ENCODE measurements around the gene DSCAML1.

Gene DSCAML1

GRCh38 chr11:117488996-117489952 is 307.7 kb downstream of the DSCAML1 start:
- no peak for DNase-seq

DNA sequence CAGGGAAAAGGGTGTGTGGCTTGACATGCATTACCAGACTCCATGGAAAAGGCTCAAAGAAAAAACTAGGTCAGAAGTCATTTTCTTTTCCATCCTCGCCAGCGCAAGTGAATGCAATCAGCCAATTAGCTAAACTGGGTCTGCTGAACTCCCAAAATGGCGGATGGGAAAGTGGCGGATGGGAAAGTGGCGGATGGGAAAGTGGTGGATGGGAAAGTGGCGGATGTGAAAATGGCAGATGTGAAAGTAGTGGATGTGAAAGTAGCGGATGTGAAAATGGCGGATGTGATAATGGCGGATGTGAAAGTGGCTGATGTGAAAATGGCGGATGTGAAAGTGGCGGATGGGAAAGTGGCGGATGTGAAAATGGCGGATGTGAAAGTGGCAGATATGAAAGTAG is 311.0 kb downstream of the DSCAML1 start:
- no peak for DNase-seq

DNA sequence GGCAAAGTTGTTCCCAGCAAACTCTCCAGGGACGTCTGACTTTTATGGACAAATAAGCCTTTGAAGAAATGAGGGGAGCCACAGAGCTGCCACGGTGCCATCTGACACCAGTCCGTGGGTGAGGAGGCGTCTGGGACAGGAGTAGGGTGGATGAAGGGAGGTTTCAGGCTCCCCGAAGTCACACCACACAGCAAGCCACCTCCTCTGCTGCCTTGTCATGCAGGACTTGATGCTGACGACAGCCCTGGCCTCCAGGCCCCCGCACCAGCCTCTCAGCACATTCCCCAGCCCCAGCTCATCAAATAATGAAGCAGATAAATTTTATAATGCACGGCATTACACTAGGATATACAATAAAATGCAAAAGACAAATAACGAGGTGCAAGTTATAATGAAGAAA is 312.9 kb downstream of the DSCAML1 start:
- no peak for DNase-seq

DNA sequence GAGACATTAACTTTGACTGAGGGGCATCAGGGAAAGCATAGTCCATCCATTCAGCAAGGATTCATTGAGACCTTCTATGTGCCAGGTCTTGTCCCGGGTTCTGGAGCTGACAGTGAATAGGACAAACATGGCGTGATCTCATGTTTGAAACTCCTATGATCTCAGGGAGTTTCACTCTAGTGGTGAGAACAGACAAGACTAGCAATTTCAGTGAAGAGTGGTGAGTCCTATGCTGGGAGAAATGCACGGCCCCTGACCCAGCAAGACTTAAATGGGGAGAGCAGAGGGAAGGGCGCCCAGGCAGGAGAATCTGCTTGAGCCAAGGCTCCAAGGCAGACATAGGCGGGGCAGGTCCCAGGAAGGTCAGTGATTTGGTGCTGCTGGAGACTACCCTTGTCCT is 313.6 kb downstream of the DSCAML1 start:
- no peak for DNase-seq

GRCh38 chr11:117482881-117483280 is 314.1 kb downstream of the DSCAML1 start:
- DNase-seq = no peak

- no peak for DNase-seq
Observed at GRCh38 chr11:117481885-117482284, 315.1 kb downstream of the DSCAML1 start.

DNA sequence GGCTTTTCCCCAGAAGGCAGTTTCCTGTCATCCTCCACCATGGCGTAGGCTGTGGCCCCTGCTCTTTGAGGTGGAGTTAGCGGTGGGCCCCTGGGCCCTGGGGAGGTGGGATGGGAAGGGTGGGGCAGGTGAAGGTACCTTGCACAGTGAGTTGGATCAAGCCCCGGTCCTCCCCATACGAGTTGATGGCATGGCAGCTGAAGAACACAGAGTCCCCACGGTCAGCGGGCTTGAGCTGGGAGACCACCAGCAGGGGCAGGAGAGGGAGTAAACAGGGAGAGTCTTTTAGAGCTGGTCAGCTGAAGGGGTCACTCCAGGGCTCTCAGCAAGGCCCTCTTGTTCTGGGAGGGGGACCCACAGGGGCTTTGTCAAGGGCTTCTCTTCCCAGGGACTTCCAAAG is 316.0 kb downstream of the DSCAML1 start:
- no peak for DNase-seq

DNA sequence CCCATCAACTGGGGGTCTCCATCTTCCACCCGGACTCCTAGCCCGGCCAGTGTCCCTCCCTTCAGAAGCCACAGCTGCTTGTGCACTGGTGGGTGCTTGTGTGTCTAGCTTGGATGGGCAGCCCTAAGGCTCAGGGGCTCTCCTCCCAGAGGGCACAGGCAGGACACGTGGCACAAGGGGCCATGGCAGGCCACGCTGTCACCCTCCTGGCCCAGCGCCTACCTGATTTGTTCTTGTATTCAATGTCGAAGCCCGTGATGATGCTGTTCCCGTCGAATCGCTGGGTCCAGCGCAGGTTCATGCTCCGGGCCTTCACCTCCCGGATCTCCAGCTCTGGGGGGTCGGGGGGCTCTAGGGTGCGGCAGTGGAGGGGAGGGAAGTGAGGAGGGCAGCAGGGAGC is 316.8 kb downstream of the DSCAML1 start:
- no peak for DNase-seq

DNA sequence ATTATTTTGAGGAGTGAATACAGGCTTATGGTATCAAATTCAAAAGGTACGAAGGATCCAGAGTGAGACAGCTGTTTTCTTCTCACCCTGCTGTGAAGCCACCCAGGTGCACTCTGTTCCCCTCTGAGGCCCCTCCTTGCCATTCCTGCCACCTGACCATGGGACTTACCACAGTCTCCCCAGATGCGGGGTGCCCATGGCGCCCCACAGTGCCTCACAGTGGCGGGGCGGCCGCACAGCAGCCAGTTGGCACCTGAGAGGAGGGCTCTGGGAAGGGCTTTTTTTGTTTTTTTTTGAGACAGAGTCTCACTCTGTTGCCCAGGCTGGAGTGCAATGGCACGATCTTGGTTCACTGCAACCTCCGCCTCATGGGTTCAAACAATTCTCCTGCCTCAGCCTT is 317.6 kb downstream of the DSCAML1 start:
- DNase-seq = no peak

DNA sequence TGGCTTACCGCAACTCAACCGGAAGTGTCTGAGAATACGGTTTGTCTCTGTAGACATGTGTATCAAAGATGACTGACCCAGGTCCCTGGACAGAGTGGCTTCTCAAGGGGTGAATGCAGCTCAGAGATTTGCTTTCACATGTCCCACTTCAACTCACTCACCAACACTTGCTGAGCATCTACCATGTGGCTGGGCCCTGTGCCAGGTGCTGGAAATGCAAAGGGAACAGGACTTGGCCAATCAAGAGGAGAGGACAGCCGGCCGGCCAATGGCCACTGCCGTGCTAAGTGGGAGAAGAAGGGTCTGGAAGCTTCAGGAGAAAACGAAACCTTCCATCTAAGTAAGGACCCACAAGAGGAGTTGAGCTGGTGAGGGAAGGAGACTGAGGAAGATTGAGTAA is 318.1 kb downstream of the DSCAML1 start:
- DNase-seq = no peak

- DNase-seq = no peak
Observed at GRCh38 chr11:117478126-117478860, 318.7 kb downstream of the DSCAML1 start.

GRCh38 chr11:117477721-117478120 is 319.3 kb downstream of the DSCAML1 start:
- DNase-seq = no peak

DNA sequence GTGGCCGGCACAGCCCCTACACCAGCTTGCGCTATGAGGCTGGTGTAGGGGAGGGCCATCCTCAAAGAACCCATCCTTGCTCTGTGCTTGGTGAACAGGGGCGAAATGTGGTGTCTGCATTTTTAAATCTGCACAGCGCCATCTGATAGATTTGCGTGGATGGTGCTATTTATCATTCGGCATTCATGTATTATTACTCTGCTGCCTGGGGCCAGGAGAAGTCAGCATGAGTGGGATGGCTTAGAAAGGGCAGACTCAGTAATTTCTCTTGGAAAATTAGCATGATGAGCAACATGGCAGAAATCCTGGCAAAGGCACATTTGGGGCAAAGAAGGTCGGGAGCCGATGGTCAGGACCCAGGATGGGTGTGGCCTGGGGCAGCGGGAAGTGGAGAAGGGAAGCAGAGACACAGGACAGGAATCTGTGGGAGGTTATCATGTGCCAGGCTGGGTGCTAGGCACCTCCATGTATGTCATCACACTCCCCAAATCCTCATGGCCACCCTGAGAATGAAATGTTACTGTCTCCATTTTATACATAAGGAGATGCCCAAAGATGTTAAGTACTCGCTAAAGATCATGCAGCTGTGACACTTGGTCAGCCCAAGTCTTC is 320.4 kb downstream of the DSCAML1 start:
- DNase-seq = no peak

DNA sequence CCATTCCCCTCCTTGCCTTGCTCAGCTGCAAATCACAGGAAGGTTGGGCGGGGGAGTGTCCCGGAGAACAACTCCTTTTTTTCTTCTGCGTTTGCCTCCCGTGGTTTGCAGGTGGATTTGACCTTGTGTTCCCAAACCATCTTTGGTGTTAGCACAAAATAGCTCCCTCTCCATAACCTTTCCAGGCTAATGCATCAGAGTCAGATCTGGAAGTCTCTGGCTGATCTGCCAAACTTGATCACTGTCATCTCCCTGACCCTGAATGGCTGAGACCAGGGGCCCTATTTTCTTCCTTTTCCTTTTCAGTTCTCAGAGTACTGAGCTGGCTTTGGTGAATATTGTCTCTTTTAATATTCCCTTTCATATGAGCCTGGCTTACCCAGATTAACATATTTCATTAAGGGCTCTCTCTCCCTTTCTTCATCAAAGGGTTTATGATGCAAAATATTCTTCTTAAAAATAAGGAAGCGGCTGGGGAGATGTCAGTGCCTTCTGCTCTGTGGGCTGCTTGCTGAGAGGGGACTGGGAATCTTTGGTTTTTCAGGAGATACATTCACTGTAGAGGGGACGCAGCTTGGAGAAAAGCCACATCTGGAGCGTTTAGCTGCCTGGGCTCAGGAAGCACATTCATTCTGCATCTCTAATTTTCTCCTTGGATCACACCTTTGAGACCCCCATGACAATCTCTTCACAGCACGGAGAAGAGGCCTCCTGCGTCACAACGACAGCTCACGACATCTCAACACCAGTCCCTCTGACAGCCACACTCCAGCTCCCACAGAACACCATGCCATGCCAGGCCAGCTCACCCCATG is 321.1 kb downstream of the DSCAML1 start:
- DNase-seq = no peak

DNA sequence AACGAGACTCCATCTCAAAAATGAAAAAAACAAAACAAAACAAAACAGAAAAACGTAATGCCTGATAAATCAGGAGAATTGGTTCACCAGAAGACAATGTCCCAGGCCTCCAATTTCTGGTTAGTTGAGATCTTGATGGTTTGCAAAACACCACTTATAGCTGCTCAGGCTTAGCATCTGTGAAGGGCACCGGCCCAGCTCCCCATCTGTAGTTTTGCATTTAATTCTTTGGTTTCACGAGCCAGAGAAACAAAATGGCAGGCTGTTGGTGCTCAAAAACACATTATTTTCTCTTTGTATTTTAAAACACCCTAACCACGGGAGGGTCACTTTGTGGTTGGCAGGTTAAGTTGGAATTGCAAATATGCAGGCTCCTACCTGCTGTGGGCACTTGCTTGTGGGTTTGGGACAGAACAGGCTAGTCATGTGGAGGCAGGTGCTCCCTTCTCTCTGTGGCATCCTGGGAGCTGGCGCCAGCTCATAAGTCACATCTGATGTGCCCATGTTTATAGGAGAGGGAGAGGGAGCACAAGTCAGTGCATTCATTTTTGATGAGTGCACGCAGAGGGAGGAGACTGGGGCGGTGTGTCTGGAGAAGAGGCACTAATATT is 323.4 kb downstream of the DSCAML1 start:
- DNase-seq = no peak

DNA sequence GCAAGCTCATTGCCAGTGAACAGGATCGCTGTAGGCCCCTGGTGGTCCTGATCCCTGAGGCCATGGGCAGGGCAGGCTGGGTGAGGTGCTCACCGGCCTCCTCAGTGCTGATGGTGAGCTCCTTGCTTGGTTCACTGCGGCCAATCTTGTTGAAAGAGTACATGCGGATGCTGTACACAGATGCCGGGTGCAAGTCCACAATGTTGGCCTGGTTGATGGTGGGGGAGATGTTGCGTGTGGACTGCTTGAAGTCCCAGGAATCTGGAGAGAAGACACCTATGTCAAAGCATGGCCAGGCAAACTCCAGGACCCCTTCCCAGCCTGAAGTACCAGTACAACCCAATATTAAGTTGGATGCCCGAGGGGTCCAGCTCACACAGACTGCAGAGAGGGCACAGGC is 325.2 kb downstream of the DSCAML1 start:
- no peak for DNase-seq

DNA sequence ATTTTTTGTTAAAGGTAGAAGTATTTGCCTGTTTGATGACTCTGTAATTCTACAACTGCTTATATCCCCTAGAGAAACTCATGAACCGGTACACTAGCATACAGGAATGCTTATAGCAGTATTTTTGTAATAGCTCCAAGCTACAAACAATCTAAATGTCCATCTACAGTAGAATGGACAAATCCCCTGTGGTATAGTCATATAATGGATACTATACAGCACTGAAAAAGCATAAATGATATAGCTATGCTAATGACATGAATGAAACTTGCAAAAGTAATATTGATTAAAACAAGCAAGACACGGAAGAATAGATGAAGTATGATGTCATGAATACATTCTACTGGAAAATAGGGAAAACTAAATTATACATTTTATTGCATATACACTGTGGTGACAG is 326.4 kb downstream of the DSCAML1 start:
- DNase-seq = no peak

- DNase-seq = no peak
Observed at GRCh38 chr11:117468888-117469287, 328.1 kb downstream of the DSCAML1 start.

GRCh38 chr11:117467770-117468169 is 329.2 kb downstream of the DSCAML1 start:
- no peak for DNase-seq

DNA sequence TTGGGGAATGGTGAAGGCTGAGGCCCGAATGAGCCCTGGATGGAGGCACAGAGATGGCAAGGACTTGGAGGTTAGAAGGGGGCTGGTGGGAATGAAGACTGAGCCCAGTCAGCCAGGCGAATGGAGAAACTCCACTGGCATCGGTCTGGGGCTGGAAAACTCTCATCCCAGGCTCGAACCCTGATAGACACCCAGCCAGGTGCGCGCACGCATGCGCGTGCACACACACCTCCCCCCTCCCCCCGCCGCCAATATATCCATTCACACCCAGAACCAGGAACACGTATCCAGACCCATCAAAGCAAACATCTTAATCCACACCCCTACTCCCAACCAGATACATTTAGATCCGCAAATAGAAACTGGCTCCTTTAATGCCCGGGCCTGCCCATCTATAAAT is 330.1 kb downstream of the DSCAML1 start:
- no peak for DNase-seq

DNA sequence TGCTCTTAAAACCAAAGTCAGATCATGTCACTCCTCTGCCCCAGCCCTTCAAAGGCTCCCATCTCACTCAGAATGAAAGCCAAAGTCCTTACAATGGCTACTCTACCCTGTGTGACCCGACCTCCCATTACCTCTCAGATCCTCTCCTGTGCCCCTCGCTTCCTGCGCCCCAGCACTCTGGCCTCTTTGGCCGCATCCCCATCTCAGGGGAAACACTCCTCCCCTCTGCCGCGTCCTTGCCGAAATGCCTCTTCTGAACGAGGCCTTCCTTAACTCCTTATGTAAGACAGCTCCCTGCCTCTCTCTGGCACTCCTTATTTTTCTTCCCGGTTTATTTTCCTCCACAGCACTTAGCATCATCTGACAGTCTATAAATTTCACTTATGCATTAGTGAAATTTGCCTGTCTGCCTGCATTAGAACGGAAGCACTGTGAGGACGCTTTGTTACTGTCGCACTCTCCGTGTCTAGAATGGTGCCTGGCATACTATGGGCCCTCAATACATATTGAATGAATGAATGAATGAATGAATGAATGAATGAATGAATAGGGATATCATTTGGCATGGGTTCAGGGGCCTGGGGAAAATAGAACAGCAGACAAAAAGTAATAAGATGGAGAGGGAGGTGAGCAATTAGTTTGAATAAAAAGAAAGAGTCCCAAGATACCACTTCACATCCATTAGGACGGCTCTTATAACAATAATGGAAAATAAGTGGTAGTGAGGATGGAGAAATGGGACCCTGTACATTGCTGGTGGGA is 331.6 kb downstream of the DSCAML1 start:
- no peak for DNase-seq
